Measurements from ENCODE around the gene SATB1. TPM values are rescaled to one million over a fixed set of nuclear protein-coding genes. Genes with fewer than 3 reads are reported as not detected.
"Not testable (repeated sequence)": the region's sequence is repeated elsewhere in the genome, so short reads cannot be mapped to it uniquely, and the experiment has no call there.

The SATB1 gene
- total RNA-seq, 2 experiments from 2014 or later = 546 to 561 TPM

DNA sequence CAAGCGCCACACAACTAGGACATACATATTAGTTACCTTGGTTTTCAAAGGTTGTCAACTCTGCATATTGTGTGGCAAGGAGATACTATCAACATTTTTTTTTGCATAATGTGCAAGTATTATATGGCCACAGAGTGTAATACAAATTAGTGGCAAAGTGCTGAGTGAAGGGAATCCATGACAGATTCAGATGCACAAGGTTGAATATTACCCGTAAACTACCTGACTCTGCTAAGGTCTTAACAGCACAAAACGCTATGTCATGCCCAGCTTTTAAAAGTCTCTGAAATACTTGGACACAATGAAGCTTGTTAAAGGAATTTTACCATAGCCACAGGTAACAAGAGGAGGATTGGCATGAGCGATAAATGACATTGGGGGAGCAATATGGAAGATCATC, 79.0 kb downstream of the SATB1 start:
- intact Hi-C loops (cut with micrococcal nuclease) = no loop called here
- DNase-seq = no peak
- H3K9me3 Mint-ChIP-seq = no peaks in the 10 kb centered on the region
- no peaks in the 10 kb centered on the region for H3K27me3 Mint-ChIP-seq
- no peak overlapping the region for H3K4me3 Mint-ChIP-seq
- ChIA-PET CTCF (no interaction called here), POLR2A (no interaction called here)
- peak overlapping the region; percentile 10 for H3K27ac Mint-ChIP-seq
- H3K4me1 Mint-ChIP-seq (ENCODE audit: low read depth) = peaks cover 20% of the 10 kb centered on the region
- H3K36me3 Mint-ChIP-seq = peaks cover 31% of the 10 kb centered on the region

GRCh38 chr3:18345015-18345367, 80.1 kb downstream of the SATB1 start:
- POLR2A ChIA-PET = no interaction called here
- Mint-ChIP-seq H3K27me3 (no peaks in the 10 kb centered on the region), H3K27ac (no peak overlapping the region), H3K4me3 (no peak overlapping the region), H3K4me1 (ENCODE audit: low read depth) (peaks cover 20% of the 10 kb centered on the region), H3K36me3 (peaks cover 21% of the 10 kb centered on the region), H3K9me3 (no peaks in the 10 kb centered on the region)
- CTCF ChIA-PET = no interaction called here
- DNase-seq = no peak
- intact Hi-C loops (cut with micrococcal nuclease) = no loop called here

GRCh38 chr3:18344306-18345014, 80.7 kb downstream of the SATB1 start:
- Mint-ChIP-seq H3K36me3 (peaks cover 16% of the 10 kb centered on the region), H3K27me3 (no peaks in the 10 kb centered on the region), H3K27ac (no peak overlapping the region), H3K4me3 (no peak overlapping the region), H3K9me3 (no peaks in the 10 kb centered on the region), H3K4me1 (ENCODE audit: low read depth) (peaks cover 16% of the 10 kb centered on the region)
- POLR2A ChIA-PET = interaction anchor here (0.6 kb wide), 1 partner anchor 55 kb away, joined by 3 read pairs; no protein-coding TSS in a partner anchor
- CTCF ChIA-PET = interaction anchor here (0.7 kb wide), 1 partner anchor 646 kb away, joined by 3 read pairs; no protein-coding TSS in a partner anchor
- intact Hi-C loops (cut with micrococcal nuclease) = no loop called here
- no peak for DNase-seq

GRCh38 chr3:18343809-18344208, 81.3 kb downstream of the SATB1 start:
- CTCF ChIA-PET = interaction anchor here (0.7 kb wide), 1 partner anchor 646 kb away, joined by 3 read pairs; no protein-coding TSS in a partner anchor
- POLR2A ChIA-PET = no interaction called here
- intact Hi-C loops (cut with micrococcal nuclease) = no loop called here
- Mint-ChIP-seq H3K27ac (no peak overlapping the region), H3K4me1 (ENCODE audit: low read depth) (peaks cover 11% of the 10 kb centered on the region), H3K36me3 (peaks cover 9% of the 10 kb centered on the region), H3K9me3 (no peaks in the 10 kb centered on the region), H3K4me3 (no peak overlapping the region), H3K27me3 (no peaks in the 10 kb centered on the region)
- DNase-seq = no peak

- POLR2A ChIA-PET = no interaction called here
- H3K4me1 Mint-ChIP-seq (ENCODE audit: low read depth) = peaks cover 10% of the 10 kb centered on the region
- H3K9me3 Mint-ChIP-seq = no peaks in the 10 kb centered on the region
- H3K27ac Mint-ChIP-seq = no peak overlapping the region
- no peak overlapping the region for H3K4me3 Mint-ChIP-seq
- DNase-seq = no peak
- intact Hi-C loops (cut with micrococcal nuclease) = no loop called here
- no peaks in the 10 kb centered on the region for H3K27me3 Mint-ChIP-seq
- CTCF ChIA-PET = no interaction called here
- H3K36me3 Mint-ChIP-seq = no peaks in the 10 kb centered on the region
Measured at GRCh38 chr3:18338827-18339514, 86.2 kb downstream of the SATB1 start.

DNA sequence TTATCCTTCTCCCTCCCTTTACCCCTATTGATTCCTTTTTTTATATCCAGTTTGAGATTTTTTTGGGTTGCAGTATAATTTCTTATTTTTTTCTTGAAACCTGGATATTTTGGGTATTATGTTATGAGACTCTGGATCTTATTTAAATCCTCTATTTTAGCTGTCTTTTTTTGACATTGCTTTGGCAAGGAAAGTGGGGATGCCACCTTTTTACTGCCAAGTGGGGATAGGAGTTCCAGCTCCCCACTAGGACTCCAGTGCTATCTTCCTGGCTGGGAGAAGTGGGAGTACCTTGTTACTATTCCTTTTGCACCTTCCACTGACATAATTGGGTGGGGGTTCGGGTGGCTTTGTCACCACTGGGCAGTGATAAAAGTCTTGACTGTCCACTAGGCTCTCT, 87.9 kb downstream of the SATB1 start:
- Mint-ChIP-seq H3K4me3 (no peak overlapping the region), H3K27me3 (no peaks in the 10 kb centered on the region), H3K36me3 (no peaks in the 10 kb centered on the region), H3K27ac (no peak overlapping the region), H3K4me1 (ENCODE audit: low read depth) (peaks cover 10% of the 10 kb centered on the region), H3K9me3 (no peaks in the 10 kb centered on the region)
- DNase-seq = no peak
- intact Hi-C loops (cut with micrococcal nuclease) = no loop called here
- POLR2A ChIA-PET = no interaction called here
- CTCF ChIA-PET = no interaction called here

- H3K27me3 Mint-ChIP-seq = no peaks in the 10 kb centered on the region
- no peak for DNase-seq
- H3K4me3 Mint-ChIP-seq = no peak overlapping the region
- peaks cover 10% of the 10 kb centered on the region for H3K4me1 Mint-ChIP-seq (ENCODE audit: low read depth)
- H3K27ac Mint-ChIP-seq = no peak overlapping the region
- no peaks in the 10 kb centered on the region for H3K9me3 Mint-ChIP-seq
- ChIA-PET CTCF (interaction anchor here (0.6 to 0.8 kb wide), 2 partner anchors 53 to 110 kb away, joined by 5 read pairs; no protein-coding TSS in a partner anchor), POLR2A (no interaction called here)
- intact Hi-C loops (cut with micrococcal nuclease) = no loop called here
- H3K36me3 Mint-ChIP-seq = no peaks in the 10 kb centered on the region
Measured at GRCh38 chr3:18334837-18335601, 90.1 kb downstream of the SATB1 start.

- POLR2A ChIA-PET; H3K27me3 Mint-ChIP-seq; H3K9me3 Mint-ChIP-seq; H3K27ac Mint-ChIP-seq; H3K4me3 Mint-ChIP-seq; CTCF ChIA-PET; intact Hi-C loops (cut with micrococcal nuclease); H3K4me1 Mint-ChIP-seq (ENCODE audit: low read depth); H3K36me3 Mint-ChIP-seq; DNase-seq: not testable (repeated sequence)
Measured at GRCh38 chr3:18330772-18331441, 94.2 kb downstream of the SATB1 start.

DNA sequence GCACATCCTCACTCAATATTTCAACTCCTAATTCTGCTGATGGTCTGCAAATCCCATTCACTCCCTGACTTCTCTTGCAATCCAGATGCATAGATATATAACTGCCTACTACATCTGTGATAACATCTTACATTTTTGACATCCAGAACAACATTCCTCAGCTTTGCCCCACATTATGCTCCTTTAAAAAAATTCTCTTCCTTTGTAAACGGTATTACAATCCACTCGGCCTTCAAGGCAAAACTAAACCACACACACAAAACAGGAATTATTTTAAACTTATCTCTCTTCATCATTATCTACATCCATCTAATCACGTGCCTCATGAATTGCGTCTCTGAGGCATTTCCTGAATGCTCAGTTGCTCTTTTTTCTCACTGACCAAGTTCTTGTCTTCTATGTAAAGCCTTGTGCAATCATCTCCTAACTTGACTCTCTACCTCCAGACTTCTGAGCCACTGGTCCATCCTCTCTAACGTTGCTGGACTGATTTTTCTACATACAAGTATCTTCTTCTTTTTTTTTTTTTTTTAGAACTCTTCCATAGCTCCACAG, 117.0 kb downstream of the SATB1 start:
- H3K4me1 Mint-ChIP-seq (ENCODE audit: low read depth) = no peaks in the 10 kb centered on the region
- no peaks in the 10 kb centered on the region for H3K9me3 Mint-ChIP-seq
- no peak for DNase-seq
- POLR2A ChIA-PET = no interaction called here
- no peak overlapping the region for H3K4me3 Mint-ChIP-seq
- no peaks in the 10 kb centered on the region for H3K27me3 Mint-ChIP-seq
- CTCF ChIA-PET = no interaction called here
- H3K27ac Mint-ChIP-seq = no peak overlapping the region
- intact Hi-C loops (cut with micrococcal nuclease) = no loop called here
- H3K36me3 Mint-ChIP-seq = no peaks in the 10 kb centered on the region

- H3K27ac Mint-ChIP-seq = no peak overlapping the region
- no peak for DNase-seq
- no peaks in the 10 kb centered on the region for H3K9me3 Mint-ChIP-seq
- intact Hi-C loops (cut with micrococcal nuclease) = no loop called here
- ChIA-PET CTCF (no interaction called here), POLR2A (no interaction called here)
- no peak overlapping the region for H3K4me3 Mint-ChIP-seq
- no peaks in the 10 kb centered on the region for H3K4me1 Mint-ChIP-seq (ENCODE audit: low read depth)
- no peaks in the 10 kb centered on the region for H3K27me3 Mint-ChIP-seq
- no peaks in the 10 kb centered on the region for H3K36me3 Mint-ChIP-seq
Measured at GRCh38 chr3:18307529-18307928, 117.6 kb downstream of the SATB1 start.

GRCh38 chr3:18302517-18302916, 122.6 kb downstream of the SATB1 start:
- H3K4me3 Mint-ChIP-seq = no peak overlapping the region
- no peaks in the 10 kb centered on the region for H3K36me3 Mint-ChIP-seq
- H3K27me3 Mint-ChIP-seq = no peaks in the 10 kb centered on the region
- no peaks in the 10 kb centered on the region for H3K4me1 Mint-ChIP-seq (ENCODE audit: low read depth)
- peaks cover 2% of the 10 kb centered on the region for H3K9me3 Mint-ChIP-seq
- no peak for DNase-seq
- no peak overlapping the region for H3K27ac Mint-ChIP-seq
- ChIA-PET POLR2A (no interaction called here), CTCF (no interaction called here)
- intact Hi-C loops (cut with micrococcal nuclease) = no loop called here

DNA sequence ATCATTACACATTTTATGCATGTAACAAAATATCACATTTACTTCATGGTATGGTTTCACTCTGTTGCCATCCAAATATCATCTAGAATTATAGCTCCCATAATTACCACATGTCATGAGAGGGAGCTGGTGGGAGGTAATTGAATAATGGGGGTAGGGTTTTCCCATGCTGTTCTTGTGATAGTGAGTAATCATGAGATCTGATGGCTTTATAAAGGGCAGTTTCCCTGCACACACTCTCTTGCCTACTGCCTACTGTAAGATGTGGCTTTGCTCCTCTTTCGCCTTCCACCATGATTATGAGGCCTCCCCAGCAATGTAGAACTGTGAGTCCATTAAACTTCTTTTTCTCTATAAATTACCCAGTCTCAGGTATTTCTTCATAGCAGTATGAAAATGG, 123.4 kb downstream of the SATB1 start:
- Mint-ChIP-seq H3K27me3 (no peaks in the 10 kb centered on the region), H3K27ac (no peak overlapping the region), H3K9me3 (peaks cover 9% of the 10 kb centered on the region), H3K4me1 (ENCODE audit: low read depth) (no peaks in the 10 kb centered on the region), H3K4me3 (no peak overlapping the region), H3K36me3 (peaks cover 4% of the 10 kb centered on the region)
- intact Hi-C loops (cut with micrococcal nuclease) = no loop called here
- ChIA-PET POLR2A (no interaction called here), CTCF (no interaction called here)
- DNase-seq = no peak

Data from activated CD4-positive, alpha-beta memory T cell treated with anti-CD3 and anti-CD28 coated beads for 36 hours (primary cell).